Ishikawa (cell line): ENCODE measurements around the gene OPCML.

Source experiments
- CEBPB ChIP-seq: IDR thresholded peaks from 2 replicates; pipeline ENCODE4 v1.6.1; 2012
- CREB1 ChIP-seq: IDR thresholded peaks from 2 replicates; pipeline ENCODE4 v1.6.1; 2012; ENCODE audit warnings: low read depth
- EGR1 ChIP-seq: IDR thresholded peaks from 2 replicates; pipeline ENCODE4 v1.6.1; 2012
- EP300 ChIP-seq: IDR thresholded peaks from 2 replicates; pipeline ENCODE4 v1.6.1; 2012; ENCODE audit warnings: borderline replicate concordance
- FOXM1 ChIP-seq: IDR thresholded peaks from 2 replicates; pipeline ENCODE4 v1.6.1; 2012; ENCODE audit warnings: low read depth, borderline replicate concordance
- MAX ChIP-seq: IDR thresholded peaks from 2 replicates; pipeline ENCODE4 v1.6.1; 2012
- NFIC ChIP-seq: IDR thresholded peaks from 2 replicates; pipeline ENCODE4 v1.6.1; 2012
- RAD21 ChIP-seq: IDR thresholded peaks from 2 replicates; pipeline ENCODE4 v1.6.1; 2012; ENCODE audit warnings: low read depth
- TAF1 ChIP-seq: IDR thresholded peaks from 2 replicates; pipeline ENCODE4 v1.6.1; 2012; ENCODE audit warnings: low read depth, mild to moderate bottlenecking
- TCF12 ChIP-seq: IDR thresholded peaks from 2 replicates; pipeline ENCODE4 v1.6.1; 2012; ENCODE audit warnings: low read depth
- TEAD4 ChIP-seq: IDR thresholded peaks from 2 replicates; pipeline ENCODE4 v1.6.1; 2012
- YY1 ChIP-seq: IDR thresholded peaks from 2 replicates; pipeline ENCODE4 v1.6.1; 2012; ENCODE audit warnings: low read depth
- ZBTB7A ChIP-seq: IDR thresholded peaks from 2 replicates; pipeline ENCODE4 v1.6.1; 2012; ENCODE audit warnings: low read depth
- TF ChIP-seq, protein P1 (sequence below): IDR thresholded peaks from 2 replicates; pipeline ENCODE4 v1.6.1; 2012
- TF ChIP-seq, protein P2 (sequence below): IDR thresholded peaks from 2 replicates; pipeline ENCODE4 v1.6.1; 2012; ENCODE audit warnings: low read depth, mild to moderate bottlenecking

OPCML gene

DNA sequence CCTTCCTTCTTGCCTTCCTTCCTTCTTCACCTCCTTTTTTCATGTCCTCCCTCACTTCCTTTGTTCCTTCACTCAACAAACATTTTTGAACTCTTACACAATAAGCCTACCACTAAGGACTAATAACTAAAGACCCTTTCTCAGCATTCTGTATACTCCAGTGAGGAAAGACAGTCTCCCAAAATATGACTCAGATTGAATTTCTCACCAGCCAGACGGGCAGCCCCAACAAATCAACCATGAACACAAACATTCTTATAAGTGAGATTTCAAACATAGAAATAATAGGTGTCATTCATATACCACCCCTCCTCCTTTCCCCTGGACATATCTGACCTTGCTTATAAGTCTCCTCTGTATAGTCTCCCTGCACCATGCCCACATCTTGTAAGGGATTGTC lies 1079.7 kb downstream of the OPCML start:
- no peak for TF ChIP-seq RAD21
- TF ChIP-seq, protein P1, sequence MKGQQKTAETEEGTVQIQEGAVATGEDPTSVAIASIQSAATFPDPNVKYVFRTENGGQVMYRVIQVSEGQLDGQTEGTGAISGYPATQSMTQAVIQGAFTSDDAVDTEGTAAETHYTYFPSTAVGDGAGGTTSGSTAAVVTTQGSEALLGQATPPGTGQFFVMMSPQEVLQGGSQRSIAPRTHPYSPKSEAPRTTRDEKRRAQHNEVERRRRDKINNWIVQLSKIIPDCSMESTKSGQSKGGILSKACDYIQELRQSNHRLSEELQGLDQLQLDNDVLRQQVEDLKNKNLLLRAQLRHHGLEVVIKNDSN = no peak
- TF ChIP-seq CEBPB = no peak
- no peak for TF ChIP-seq CREB1
- no peak for TF ChIP-seq TCF12

DNA sequence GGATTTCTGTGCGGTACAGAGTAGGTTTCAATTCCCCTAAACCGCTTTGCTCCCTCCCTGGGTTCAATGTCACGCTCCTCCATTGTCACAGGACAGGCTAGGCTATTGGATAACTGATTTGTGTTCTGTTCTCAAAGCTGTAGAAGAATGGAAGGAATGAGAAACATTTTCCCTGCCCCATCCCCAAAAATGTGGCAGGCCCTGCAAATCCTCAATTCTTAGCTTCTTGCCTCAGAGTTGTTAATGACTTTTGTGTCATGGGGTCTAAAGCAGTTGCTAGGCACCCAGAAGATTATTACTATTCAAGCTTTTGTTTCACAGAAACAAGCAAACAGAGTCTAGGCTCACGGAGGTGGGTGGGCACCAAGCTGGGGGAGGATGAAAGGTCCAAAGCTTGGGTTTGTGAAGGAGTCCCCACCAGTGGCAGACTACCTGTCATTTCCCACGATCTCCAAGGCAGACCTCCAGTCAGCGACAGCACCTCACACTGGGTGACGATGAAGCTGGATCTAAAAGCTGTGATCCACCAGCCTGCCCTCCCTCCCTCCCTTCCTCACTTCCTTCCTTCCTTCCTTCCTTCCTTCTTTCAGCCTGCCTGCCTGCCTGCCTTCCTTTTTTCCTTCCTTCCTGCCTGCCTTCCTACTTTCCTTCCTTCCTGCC lies 1080.2 kb downstream of the OPCML start:
- TF ChIP-seq YY1 (no peak), TCF12 (no peak), TAF1 (no peak), RAD21 (no peak), TEAD4 (no peak)

GRCh38 chr11:132450631-132451030 lies 1081.7 kb downstream of the OPCML start:
- no peak for TF ChIP-seq EP300

- TF ChIP-seq TEAD4 = no peak
- TF ChIP-seq, protein P2, sequence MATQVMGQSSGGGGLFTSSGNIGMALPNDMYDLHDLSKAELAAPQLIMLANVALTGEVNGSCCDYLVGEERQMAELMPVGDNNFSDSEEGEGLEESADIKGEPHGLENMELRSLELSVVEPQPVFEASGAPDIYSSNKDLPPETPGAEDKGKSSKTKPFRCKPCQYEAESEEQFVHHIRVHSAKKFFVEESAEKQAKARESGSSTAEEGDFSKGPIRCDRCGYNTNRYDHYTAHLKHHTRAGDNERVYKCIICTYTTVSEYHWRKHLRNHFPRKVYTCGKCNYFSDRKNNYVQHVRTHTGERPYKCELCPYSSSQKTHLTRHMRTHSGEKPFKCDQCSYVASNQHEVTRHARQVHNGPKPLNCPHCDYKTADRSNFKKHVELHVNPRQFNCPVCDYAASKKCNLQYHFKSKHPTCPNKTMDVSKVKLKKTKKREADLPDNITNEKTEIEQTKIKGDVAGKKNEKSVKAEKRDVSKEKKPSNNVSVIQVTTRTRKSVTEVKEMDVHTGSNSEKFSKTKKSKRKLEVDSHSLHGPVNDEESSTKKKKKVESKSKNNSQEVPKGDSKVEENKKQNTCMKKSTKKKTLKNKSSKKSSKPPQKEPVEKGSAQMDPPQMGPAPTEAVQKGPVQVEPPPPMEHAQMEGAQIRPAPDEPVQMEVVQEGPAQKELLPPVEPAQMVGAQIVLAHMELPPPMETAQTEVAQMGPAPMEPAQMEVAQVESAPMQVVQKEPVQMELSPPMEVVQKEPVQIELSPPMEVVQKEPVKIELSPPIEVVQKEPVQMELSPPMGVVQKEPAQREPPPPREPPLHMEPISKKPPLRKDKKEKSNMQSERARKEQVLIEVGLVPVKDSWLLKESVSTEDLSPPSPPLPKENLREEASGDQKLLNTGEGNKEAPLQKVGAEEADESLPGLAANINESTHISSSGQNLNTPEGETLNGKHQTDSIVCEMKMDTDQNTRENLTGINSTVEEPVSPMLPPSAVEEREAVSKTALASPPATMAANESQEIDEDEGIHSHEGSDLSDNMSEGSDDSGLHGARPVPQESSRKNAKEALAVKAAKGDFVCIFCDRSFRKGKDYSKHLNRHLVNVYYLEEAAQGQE = no peak
- TF ChIP-seq CREB1 = no peak
- no peak for TF ChIP-seq TCF12
- no peak for TF ChIP-seq FOXM1
- no peak for TF ChIP-seq RAD21
- TF ChIP-seq EGR1 = no peak
- TF ChIP-seq CEBPB = no peak
- no peak for TF ChIP-seq ZBTB7A
- TF ChIP-seq, protein P1 = no peak
- no peak for TF ChIP-seq TAF1
- no peak for TF ChIP-seq EP300
- TF ChIP-seq NFIC = no peak
- TF ChIP-seq MAX = no peak
- no peak for TF ChIP-seq YY1
Observed at GRCh38 chr11:132448334-132448995, 1083.8 kb downstream of the OPCML start.

DNA sequence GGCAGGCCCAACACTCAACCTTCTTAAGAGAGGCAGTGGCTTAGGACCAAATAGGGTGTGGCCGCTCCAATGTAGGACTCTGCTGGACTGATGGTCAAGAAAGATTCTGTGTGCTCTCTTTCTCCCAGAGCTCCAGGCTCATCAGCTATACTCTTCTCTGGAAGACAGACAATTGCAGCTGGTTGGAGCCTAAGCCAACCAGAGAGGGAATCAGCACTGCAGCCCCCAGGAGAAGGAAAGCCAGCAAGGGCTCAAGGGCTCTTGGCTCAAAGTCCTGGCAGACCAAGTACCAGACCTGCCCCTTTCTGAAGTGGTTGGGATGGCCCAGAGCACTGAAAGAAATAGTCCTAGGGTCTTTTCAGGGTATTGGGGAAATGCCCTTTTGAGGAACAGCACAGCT lies 1084.5 kb downstream of the OPCML start:
- TF ChIP-seq TAF1 (no peak), EP300 (no peak), MAX (no peak), TCF12 (no peak), CREB1 (no peak), RAD21 (no peak), TEAD4 (no peak)
- TF ChIP-seq, protein P1 = no peak

- TF ChIP-seq FOXM1 = no peak
- TF ChIP-seq CREB1 = no peak
- no peak for TF ChIP-seq NFIC
- TF ChIP-seq CEBPB = no peak
- TF ChIP-seq, protein P1 = no peak
- TF ChIP-seq TCF12 = no peak
- no peak for TF ChIP-seq MAX
- no peak for TF ChIP-seq YY1
- TF ChIP-seq, protein P2 = no peak
- TF ChIP-seq EGR1 = no peak
Observed at GRCh38 chr11:132445859-132446291, 1086.4 kb downstream of the OPCML start.
